Thyroid gland (tissue), 4 donors: ENCODE measurements around the gene CALD1.

Experiments
- CTCF ChIP-seq, 6 experiments: fragments of 200-600 bp in 3 of 6; fragments of 450-650 bp in 3 of 6; sonication (generic) in 3 of 6; IDR thresholded peaks; one replicate each; pipeline ENCODE4 v1.5.1; 2016 to 2019; ENCODE audit warnings: antibody characterized with exemption in 6 of 6, mild to moderate bottlenecking in 2 of 6, inconsistent platforms in 1 of 6, moderate library complexity in 1 of 6
- POLR2A ChIP-seq, 2 donors: fragments of 450-650 bp; IDR thresholded peaks; one replicate each; pipeline ENCODE4 v1.6.1; 2017; ENCODE audit warnings: antibody characterized with exemption in 2 of 2, mild to moderate bottlenecking in 2 of 2, moderate library complexity in 1 of 2

DNA sequence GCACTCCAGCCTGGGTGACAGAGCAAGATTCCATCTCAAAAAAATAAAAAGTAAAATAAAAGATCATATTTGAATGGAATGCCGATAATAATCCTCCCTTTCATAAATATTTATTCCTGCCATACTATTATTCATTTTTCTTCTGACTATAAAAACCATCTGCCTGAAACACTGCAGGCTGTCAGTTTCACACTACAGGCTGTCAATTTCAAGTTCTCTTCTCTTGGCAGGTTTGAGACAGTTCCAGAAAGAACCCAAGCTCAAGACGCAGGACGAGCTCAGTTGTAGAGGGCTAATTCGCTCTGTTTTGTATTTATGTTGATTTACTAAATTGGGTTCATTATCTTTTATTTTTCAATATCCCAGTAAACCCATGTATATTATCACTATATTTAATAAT is 188.7 kb downstream of the CALD1 start:
- TF ChIP-seq CTCF (IDR thresholded peaks at IDR 0.05): no peak
- no peak for TF ChIP-seq POLR2A (IDR thresholded peaks at IDR 0.05)
